HCT116 (cell line): ENCODE measurements around the gene MYO7B. TPM values are rescaled to one million over a fixed set of nuclear protein-coding genes. Genes with fewer than 3 reads are reported as not detected.

Experiments used
- ATAC-seq: fragments of 200-7000 bp; cut with Tn5 transposase; 2 replicates; pipeline ENCODE4 v1.9.1; 2020; ENCODE audit warnings: mild to moderate bottlenecking, moderate library complexity
- BruUV-seq: library from RNA; stranded (reverse); fragments of 400-500 nt; replicated peaks from 2 replicates; lab custom pipeline; 2021; lab: Mats Ljungman, UMichigan
- CTCF ChIA-PET: fragments of 300-600 bp; sonication (Branson Sonifier 250); formaldehyde crosslinking; loops from one replicate; lab custom pipeline; 2021; ENCODE audit warnings: antibody characterized with exemption; lab: Charles Lee
- POLR2A ChIA-PET: fragments of 300-600, 350-600 bp; sonication (Branson Sonifier 250); formaldehyde crosslinking; loops from one replicate; lab custom pipeline; 2021; ENCODE audit warnings: antibody characterized with exemption; lab: Charles Lee
- RAD21 ChIA-PET, 2 experiments: fragments of 300-600 bp; sonication (Branson Sonifier 250); formaldehyde crosslinking; loops; one replicate each; lab custom pipeline; 2023; ENCODE audit warnings: low total read pairs in 2 of 2; ENCODE audit not compliant: uncharacterized antibody in 2 of 2, unreplicated experiment in 2 of 2, low non-redundant PET in 1 of 2; lab: Charles Lee
- DNase-seq: peaks from one replicate; pipeline ENCODE4 v3.0.0-alpha.2; 2010; ENCODE audit warnings: low read depth, low spot score
- H2AFZ ChIP-seq: fragments of 200-600 bp; shearing (Covaris generic), sonication (generic); 2 replicates; pipeline ENCODE4 v1.6.1; 2017; ENCODE audit warnings: low read depth, mixed run types, mixed read lengths, antibody characterized with exemption, low read length; ENCODE audit not compliant: poor library complexity, severe bottlenecking
- H3K27ac ChIP-seq: 2 replicates; pipeline ENCODE4 v1.5.1; 2012; ENCODE audit warnings: low read depth, low read length
- H3K27me3 ChIP-seq: fragments of 200-600 bp; sonication (generic); 2 replicates; pipeline ENCODE4 v1.6.1; 2016; ENCODE audit warnings: mixed run types, low read length, mixed read lengths; ENCODE audit not compliant: insufficient read depth
- H3K36me3 ChIP-seq, 2 experiments: fragments of 200-500 bp in 1 of 2; fragments of 200-600 bp in 1 of 2; sonication (Bioruptor generic) in 1 of 2; sonication (generic) in 1 of 2; 2 replicates each; pipeline versions ENCODE4 v1.5.1 to v1.6.1; 2014 to 2016; ENCODE audit warnings: low read length in 2 of 2, inconsistent platforms in 1 of 2, mixed read lengths in 1 of 2, mixed run types in 1 of 2; ENCODE audit not compliant: insufficient read depth in 2 of 2, control insufficient read depth in 1 of 2
- H3K4me1 ChIP-seq, 2 experiments: fragments of 200-600 bp in 1 of 2; sonication (generic) in 1 of 2; 2 replicates each; pipeline versions ENCODE4 v1.5.1 to v1.6.1; 2012 to 2017; ENCODE audit warnings: low read length in 2 of 2, inconsistent platforms in 1 of 2, mild to moderate bottlenecking in 1 of 2, mixed read lengths in 1 of 2, mixed run types in 1 of 2, moderate library complexity in 1 of 2; ENCODE audit not compliant: insufficient read depth in 2 of 2, control insufficient read depth in 1 of 2
- H3K4me2 ChIP-seq: fragments of 200-600 bp; sonication (generic); 2 replicates; pipeline ENCODE4 v1.6.1; 2017; ENCODE audit warnings: mixed run types, low read length, mixed read lengths
- H3K4me3 ChIP-seq, 2 experiments: fragments of 200-600 bp in 1 of 2; sonication (generic) in 1 of 2; replicated peaks in 1 of 2; 2 replicates each; pipeline ENCODE4 v1.5.1; 2011 to 2016; ENCODE audit warnings: low read length in 2 of 2, control low read depth in 1 of 2, low read depth in 1 of 2, mild to moderate bottlenecking in 1 of 2, mixed read lengths in 1 of 2, mixed run types in 1 of 2
- H3K79me2 ChIP-seq: fragments of 200-600 bp; sonication (generic); 2 replicates; pipeline ENCODE4 v1.6.1; 2017; ENCODE audit warnings: mild to moderate bottlenecking, mixed run types, low read length, moderate library complexity, mixed read lengths; ENCODE audit not compliant: insufficient read depth
- H3K9ac ChIP-seq: fragments of 200-600 bp; sonication (generic); 2 replicates; pipeline ENCODE4 v1.6.1; 2016; ENCODE audit warnings: low read length, mixed read lengths
- H3K9me2 ChIP-seq: fragments of 200-600 bp; sonication (generic), shearing (Covaris generic); 2 replicates; pipeline ENCODE4 v1.6.1; 2017; ENCODE audit warnings: mixed run types, mild to moderate bottlenecking, moderate library complexity; ENCODE audit not compliant: insufficient read depth
- H3K9me3 ChIP-seq, 2 experiments: fragments of 200-500 bp in 1 of 2; fragments of 200-600 bp in 1 of 2; sonication (Bioruptor generic) in 1 of 2; sonication (generic) in 1 of 2; 2 replicates each; pipeline ENCODE4 v1.6.1; 2014 to 2017; ENCODE audit warnings: low read length in 2 of 2, mixed read lengths in 2 of 2, inconsistent platforms in 1 of 2, low read depth in 1 of 2, mild to moderate bottlenecking in 1 of 2, mixed run types in 1 of 2, moderate library complexity in 1 of 2; ENCODE audit not compliant: control insufficient read depth in 1 of 2, insufficient read depth in 1 of 2
- H4K20me1 ChIP-seq: fragments of 200-600 bp; sonication (generic), shearing (Covaris generic); 2 replicates; pipeline ENCODE4 v1.6.1; 2017; ENCODE audit warnings: mixed run types, mild to moderate bottlenecking, moderate library complexity; ENCODE audit not compliant: insufficient read depth
- CBX3 ChIP-seq: IDR thresholded peaks from 2 replicates; pipeline ENCODE4 v1.6.1; 2012; ENCODE audit warnings: low read depth
- CTCF ChIP-seq, 3 experiments: fragments of 200-600 bp in 1 of 3; sonication (generic) in 1 of 3; IDR thresholded peaks in 2 of 3; conservative IDR thresholded peaks in 1 of 3; 2 replicates each; pipeline ENCODE4 v1.5.1; 2012 to 2017; ENCODE audit warnings: low read depth in 2 of 3, low read length in 2 of 3, antibody characterized with exemption in 1 of 3, borderline replicate concordance in 1 of 3, control low read depth in 1 of 3, mild to moderate bottlenecking in 1 of 3, mixed read lengths in 1 of 3, mixed run types in 1 of 3, moderate library complexity in 1 of 3; ENCODE audit not compliant: insufficient read depth in 1 of 3
- EZH2 ChIP-seq: fragments of 200-600 bp; sonication (generic); IDR thresholded peaks from 2 replicates; pipeline ENCODE4 v1.6.1; 2017; ENCODE audit warnings: antibody characterized with exemption, mixed run types
- EZH2phosphoT487 ChIP-seq: fragments of 200-600 bp; IDR thresholded peaks from 2 replicates; pipeline ENCODE4 v1.6.1; 2018; ENCODE audit warnings: antibody characterized with exemption, borderline replicate concordance
- JUND ChIP-seq: IDR thresholded peaks from 2 replicates; pipeline ENCODE4 v1.6.1; 2012
- POLR2A ChIP-seq: IDR thresholded peaks from 2 replicates; pipeline ENCODE4 v1.7.0; 2011; ENCODE audit warnings: borderline replicate concordance; ENCODE audit not compliant: insufficient read depth, insufficient read length; ENCODE audit errors: extremely low read depth
- POLR2AphosphoS5 ChIP-seq: IDR thresholded peaks from 2 replicates; pipeline ENCODE4 v1.6.1; 2011; ENCODE audit warnings: mild to moderate bottlenecking, low read depth, low read length, moderate library complexity
- RAD21 ChIP-seq: IDR thresholded peaks from 2 replicates; pipeline ENCODE4 v1.6.1; 2012; ENCODE audit warnings: low read depth, mild to moderate bottlenecking
- SIN3A ChIP-seq: IDR thresholded peaks from 2 replicates; pipeline ENCODE4 v1.6.1; 2012; ENCODE audit warnings: low read depth
- SP1 ChIP-seq: IDR thresholded peaks from 2 replicates; pipeline ENCODE4 v1.6.1; 2012; ENCODE audit warnings: low read depth
- SRF ChIP-seq: IDR thresholded peaks from 2 replicates; pipeline ENCODE4 v1.6.1; 2012; ENCODE audit warnings: low read depth
- YY1 ChIP-seq: IDR thresholded peaks from 2 replicates; pipeline ENCODE4 v1.6.1; 2011; ENCODE audit warnings: low read length, low read depth, moderate library complexity, mild to moderate bottlenecking; ENCODE audit not compliant: insufficient replicate concordance; ENCODE audit errors: extremely low read depth
- ZBTB33 ChIP-seq: IDR thresholded peaks from 2 replicates; pipeline ENCODE4 v1.6.1; 2011; ENCODE audit warnings: mild to moderate bottlenecking, low read length, moderate library complexity; ENCODE audit not compliant: insufficient replicate concordance; ENCODE audit errors: extremely low read depth
- ZFX ChIP-seq: fragments of 450-650 bp; IDR thresholded peaks from 2 replicates; pipeline ENCODE4 v1.6.1; 2017
- ZNF274 ChIP-seq: fragments of 200-500 bp; sonication (Bioruptor generic); IDR thresholded peaks from 2 replicates; pipeline ENCODE4 v1.6.1; 2014; ENCODE audit warnings: mild to moderate bottlenecking, low read depth, low read length, inconsistent platforms
- intact Hi-C: fragments of 100-400 bp; cut with micrococcal nuclease; formaldehyde crosslinking; loops from 2 replicates; pipeline ENCODE4 v1.10.0; 2022
- total RNA-seq: library from RNA; stranded (reverse); gene quantifications from one replicate; pipeline ENCODE4 v1.2.1, GENCODE V29; 2021; ENCODE audit not compliant: unreplicated experiment
- TF ChIP-seq, protein P1 (sequence below): IDR thresholded peaks from 2 replicates; pipeline ENCODE4 v1.6.1; 2012

MYO7B gene
- total RNA-seq, 1 experiment from 2014 or later, result 0.07 TPM

- CTCF ChIA-PET, result interaction anchor here (1.5 kb wide), 1 partner anchor 19 kb away, joined by 4 read pairs; no protein-coding TSS in a partner anchor
- BruUV-seq, result no TSS peak
These were observed 75.1 kb downstream of the MYO7B start for GRCh38 chr2:127610561-127610960.

More at GRCh38 chr2:127610561-127610960, 75.1 kb downstream of the MYO7B start:
- H3K4me1 ChIP-seq, result no peaks in the 10 kb centered on the region
- H4K20me1 ChIP-seq, result no peaks in the 10 kb centered on the region
- ChIA-PET RAD21 (no interaction called here), POLR2A (no interaction called here)
- no peaks in the 10 kb centered on the region for H3K36me3 ChIP-seq
- H3K27ac ChIP-seq, result no peak overlapping the region
- no peak overlapping the region for H3K4me2 ChIP-seq
- H3K27me3 ChIP-seq, result no peaks in the 10 kb centered on the region
- DNase-seq, result no peak
- ATAC-seq, result no peak
- H3K9me2 ChIP-seq, result no peaks in the 10 kb centered on the region
- H3K9ac ChIP-seq, result no peak overlapping the region
- H2AFZ ChIP-seq, result no peak overlapping the region
- no peak for TF ChIP-seq RAD21
- TF ChIP-seq SIN3A, result no peak
- no peak for TF ChIP-seq JUND
- no peak for TF ChIP-seq EZH2
- TF ChIP-seq ZNF274, result no peak
- no peak for TF ChIP-seq YY1
- TF ChIP-seq, protein P1, sequence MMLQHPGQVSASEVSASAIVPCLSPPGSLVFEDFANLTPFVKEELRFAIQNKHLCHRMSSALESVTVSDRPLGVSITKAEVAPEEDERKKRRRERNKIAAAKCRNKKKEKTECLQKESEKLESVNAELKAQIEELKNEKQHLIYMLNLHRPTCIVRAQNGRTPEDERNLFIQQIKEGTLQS, result no peak
- no peak for TF ChIP-seq ZFX
- TF ChIP-seq CTCF (IDR thresholded peaks at IDR 0.05 in 2 of 3, conservative IDR thresholded peaks at IDR 0.05 in 1 of 3; ENCODE audit: borderline replicate concordance in 1 of 3, insufficient read depth in 1 of 3, low read depth in 2 of 3, low read length in 2 of 3), result no peak
- TF ChIP-seq POLR2AphosphoS5, result no peak
- no peak for TF ChIP-seq SRF
- TF ChIP-seq CBX3, result no peak
- TF ChIP-seq EZH2phosphoT487, result no peak
- no peak for TF ChIP-seq POLR2A
- TF ChIP-seq ZBTB33, result no peak
- no peak for TF ChIP-seq SP1
- no peak overlapping the region for H3K4me3 ChIP-seq
- no peaks in the 10 kb centered on the region; a peak in 1 of 4 replicates for H3K9me3 ChIP-seq
- no peaks in the 10 kb centered on the region for H3K79me2 ChIP-seq
- intact Hi-C loops, result no loop called here
